ENCODE measurements around the gene CC2D2A.

- TF ChIP-seq POLR2A (IDR thresholded peaks at IDR 0.05; ENCODE audit: borderline replicate concordance, extremely low read depth, insufficient read depth, insufficient read length) (no peak), JUND (IDR thresholded peaks at IDR 0.05) (no peak), CTCF (IDR thresholded peaks at IDR 0.05 in 2 of 3, conservative IDR thresholded peaks at IDR 0.05 in 1 of 3; ENCODE audit: borderline replicate concordance in 1 of 3, insufficient read depth in 1 of 3, low read depth in 2 of 3, low read length in 2 of 3) (no peak), EZH2 (IDR thresholded peaks at IDR 0.05) (no peak), REST (IDR thresholded peaks at IDR 0.05; ENCODE audit: low read depth) (no peak), SP1 (IDR thresholded peaks at IDR 0.05; ENCODE audit: low read depth) (no peak), YY1 (IDR thresholded peaks at IDR 0.05; ENCODE audit: extremely low read depth, insufficient replicate concordance, low read depth, low read length) (no peak), CEBPB (IDR thresholded peaks at IDR 0.05; ENCODE audit: low read depth) (no peak)
These were observed 38.0 kb downstream of the CC2D2A start for GRCh38 chr4:15507679-15508078.
